Adrenal gland (tissue), 5 donors: Measurements from ENCODE around the gene SNRNP27.

Experiments
- CTCF ChIP-seq, 6 experiments: fragments of 450-650 bp in 4 of 6; fragments of 200-600 bp in 2 of 6; sonication (generic) in 1 of 6; IDR thresholded peaks; 1 replicate in 5 of 6; 2 replicates in 1 of 6; pipeline versions ENCODE4 v1.5.1 to v1.8.0; 2016 to 2021; ENCODE audit warnings: antibody characterized with exemption in 6 of 6, mild to moderate bottlenecking in 2 of 6, moderate library complexity in 1 of 6
- POLR2A ChIP-seq, 2 donors: fragments of 450-650 bp; IDR thresholded peaks; one replicate each; pipeline ENCODE4 v1.6.1; 2017; ENCODE audit warnings: antibody characterized with exemption in 2 of 2, mild to moderate bottlenecking in 2 of 2, moderate library complexity in 1 of 2
- donor health status: DM: no; HTN: no; CAD: no.

GRCh38 chr2:69945441-69945840, 51.7 kb downstream of the SNRNP27 start:
- TF ChIP-seq CTCF (IDR thresholded peaks at IDR 0.05) = no peak
- no peak for TF ChIP-seq POLR2A (IDR thresholded peaks at IDR 0.05)
